GM19099 (cell line): ENCODE results near the gene RHBDD1.

ENCODE experiments used
- POLR2A ChIP-seq: IDR thresholded peaks from 3 replicates; pipeline ENCODE4 v1.6.1; 2011; ENCODE audit warnings: low read depth; ENCODE audit not compliant: insufficient read length; ENCODE audit errors: extremely low read depth

The RHBDD1 gene

DNA sequence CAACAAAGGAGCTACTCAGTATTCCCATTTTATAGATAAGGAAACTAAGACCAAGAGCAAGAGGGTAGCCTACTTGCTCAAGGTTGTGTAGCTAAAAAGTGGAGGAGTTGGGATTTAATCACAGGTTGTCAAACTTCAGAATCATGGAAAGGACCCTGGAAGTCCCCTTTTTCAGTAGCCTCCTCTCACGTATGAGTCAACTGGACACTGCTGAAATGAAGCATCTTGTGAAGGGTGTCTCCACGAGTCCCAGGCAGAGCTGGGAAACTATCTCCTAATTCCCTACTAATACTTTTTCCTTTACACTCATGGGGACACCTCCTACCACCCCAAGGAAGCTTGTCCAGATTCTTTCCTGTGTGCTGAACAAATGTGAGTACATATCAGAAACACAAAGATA is 155.8 kb downstream of the RHBDD1 start:
- TF ChIP-seq POLR2A, result no peak

DNA sequence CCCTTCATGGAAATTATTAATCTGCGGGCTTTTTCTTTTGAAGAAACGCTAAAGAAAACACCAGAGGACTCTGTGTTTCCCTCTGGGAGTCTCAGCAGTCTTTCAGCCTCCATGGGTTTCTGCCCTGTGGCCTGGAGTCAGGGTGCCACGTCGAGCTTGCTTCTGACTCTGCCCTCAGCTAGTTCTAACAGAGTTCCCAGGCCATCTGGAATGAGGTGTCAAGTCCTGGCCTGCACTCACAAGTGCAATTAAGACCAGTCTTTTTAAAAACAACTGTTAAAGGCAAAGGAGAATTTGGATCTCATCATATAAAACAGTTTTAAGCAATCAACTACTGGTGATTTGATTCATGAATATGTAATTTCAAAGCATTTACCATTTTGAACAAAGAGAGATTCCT is 157.3 kb downstream of the RHBDD1 start:
- TF ChIP-seq POLR2A, result no peak

DNA sequence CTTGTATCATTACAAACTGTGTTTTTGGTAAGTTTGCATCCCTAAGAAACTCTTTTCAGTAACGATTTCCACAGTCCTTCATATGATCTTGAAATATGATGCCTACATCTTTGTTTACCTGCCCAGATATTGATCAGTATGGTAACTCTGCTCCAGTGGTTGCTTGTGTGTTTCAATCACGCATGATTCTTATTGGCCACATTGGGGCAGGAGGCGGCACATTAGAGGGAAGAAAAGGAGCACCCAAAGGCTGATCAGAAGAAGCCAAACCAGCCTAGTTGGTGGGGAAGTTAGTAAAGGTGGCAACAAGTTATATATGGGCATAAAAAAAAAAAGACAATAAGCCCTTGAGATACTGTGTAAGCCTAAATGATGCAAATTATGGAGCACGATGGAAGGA is 158.9 kb downstream of the RHBDD1 start:
- TF ChIP-seq POLR2A, result no peak

DNA sequence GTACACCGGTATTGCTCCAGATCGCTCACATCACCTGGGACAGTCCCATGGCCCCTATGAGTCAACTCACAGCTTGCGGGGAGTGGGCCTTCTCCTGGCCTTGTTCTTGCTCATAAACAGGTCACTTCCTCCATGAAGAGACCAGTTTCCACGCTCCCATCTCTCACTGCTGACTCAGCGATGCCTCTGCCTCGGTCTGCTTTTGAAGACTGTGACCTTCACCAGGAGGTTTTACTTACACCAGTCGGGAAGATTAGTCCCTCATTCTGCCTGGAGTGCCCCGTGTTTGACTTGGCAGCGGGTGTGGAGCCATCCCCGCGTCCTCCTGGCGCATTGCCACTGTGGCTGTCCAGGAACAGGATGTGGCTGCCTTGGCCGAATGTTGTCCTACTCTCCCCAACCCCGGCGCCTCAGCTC is 159.8 kb downstream of the RHBDD1 start:
- TF ChIP-seq POLR2A, result no peak

DNA sequence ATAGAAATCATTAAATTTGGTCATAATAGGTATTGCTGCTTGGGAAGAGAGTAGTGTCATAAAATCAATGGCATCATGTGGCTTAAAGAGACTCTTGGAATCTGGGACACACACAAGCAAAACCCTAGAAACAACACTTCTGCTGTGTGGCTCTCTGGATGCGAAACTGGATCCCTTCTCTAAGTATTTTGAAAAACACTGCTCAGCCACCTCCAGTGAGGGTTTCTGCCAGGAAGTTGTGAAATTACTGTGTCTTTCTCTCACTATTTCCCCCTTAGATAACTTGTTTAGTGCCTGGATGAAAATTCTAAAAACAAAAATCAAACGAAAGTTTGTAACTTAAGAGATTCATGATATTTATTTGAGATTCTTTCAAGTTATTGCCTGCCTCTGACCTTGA is 163.8 kb downstream of the RHBDD1 start:
- TF ChIP-seq POLR2A, result no peak

DNA sequence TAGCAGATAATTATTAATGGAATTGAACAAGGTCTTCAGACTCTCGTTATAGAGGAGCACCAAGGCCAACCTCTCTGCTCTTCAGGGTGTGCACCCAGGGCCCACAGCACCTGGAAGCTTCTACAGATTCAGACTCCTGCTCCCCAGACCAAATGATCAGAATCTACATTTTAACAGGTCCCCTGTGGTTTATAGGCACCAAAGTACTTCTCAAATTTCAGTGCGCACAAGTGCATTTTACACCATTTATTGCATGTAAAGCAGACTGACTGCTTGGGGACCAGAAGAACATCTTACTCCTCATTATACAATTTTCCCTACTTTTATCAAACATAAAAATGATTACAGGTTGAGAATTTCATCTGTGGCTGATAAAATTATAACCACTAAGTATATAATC is 164.3 kb downstream of the RHBDD1 start:
- no peak for TF ChIP-seq POLR2A

DNA sequence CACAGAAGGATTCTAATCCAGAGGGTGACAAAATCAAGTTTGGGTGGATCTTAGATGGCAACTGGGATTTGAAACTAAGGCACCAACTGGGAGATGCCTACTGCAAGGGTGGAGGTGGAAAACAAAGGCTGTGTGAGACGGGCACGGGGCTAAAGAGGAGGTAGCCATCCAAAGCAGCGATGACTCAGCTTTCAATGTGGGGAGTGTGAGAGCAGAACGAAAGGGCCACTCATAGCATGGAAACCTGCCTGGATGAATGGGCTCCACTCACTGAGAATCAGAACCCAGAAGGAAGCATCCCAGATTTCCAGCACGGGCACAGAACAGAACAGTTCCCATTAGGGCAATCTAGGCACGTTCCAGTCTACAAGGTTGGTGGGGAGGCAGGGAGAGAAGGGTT is 168.6 kb downstream of the RHBDD1 start:
- no peak for TF ChIP-seq POLR2A

DNA sequence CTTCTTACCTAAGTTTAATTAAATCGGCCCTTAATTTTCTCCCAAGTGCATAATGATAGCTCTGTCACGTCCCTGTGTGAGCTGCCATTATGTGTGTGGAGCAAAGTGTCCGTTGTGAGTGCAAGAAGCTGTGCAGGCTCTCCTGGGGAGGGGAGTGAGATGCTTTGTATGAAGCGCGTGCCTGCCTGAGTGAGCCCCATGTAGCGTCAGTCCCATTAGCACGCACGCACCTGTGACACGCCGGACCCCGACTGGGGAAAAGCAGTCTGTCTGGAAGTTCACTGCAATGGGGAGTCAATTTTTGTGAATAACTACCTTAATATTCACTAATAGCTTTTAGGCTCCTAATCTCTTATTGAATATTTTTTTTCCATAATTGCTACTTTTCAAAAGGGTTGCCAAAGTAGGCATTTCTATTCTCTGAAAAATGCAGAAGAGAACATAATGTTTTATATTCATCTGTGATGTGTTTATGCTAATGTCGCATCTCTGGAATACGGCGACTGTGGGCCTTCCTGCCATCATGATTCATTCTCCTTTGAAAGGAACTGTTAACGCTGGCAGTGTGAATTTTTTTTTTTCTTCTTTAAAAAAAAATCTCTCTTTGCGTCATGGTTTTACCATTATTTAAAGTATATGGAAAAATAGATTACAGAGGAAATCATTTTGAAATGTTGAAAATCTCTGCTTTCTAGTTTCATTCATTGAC is 170.5 kb downstream of the RHBDD1 start:
- no peak for TF ChIP-seq POLR2A

DNA sequence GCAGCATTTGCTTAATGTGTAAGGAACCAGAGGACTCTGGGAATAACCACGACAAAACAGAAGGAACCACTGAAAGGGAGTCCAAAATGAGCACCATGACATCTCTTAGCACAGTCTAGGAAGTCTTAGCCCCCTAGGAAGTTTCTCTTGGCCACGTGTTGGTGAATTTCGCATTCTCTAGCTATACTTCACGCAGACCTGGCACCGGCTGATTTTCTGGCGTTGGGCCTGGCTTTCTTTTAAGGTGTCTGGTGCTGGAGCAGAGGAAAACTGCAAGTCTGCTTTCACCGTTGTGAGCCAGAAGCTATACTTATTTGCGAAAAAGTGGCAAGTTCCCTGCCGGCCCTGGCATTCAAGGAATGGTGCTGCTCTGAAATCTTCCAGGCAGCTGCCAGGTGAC is 171.3 kb downstream of the RHBDD1 start:
- TF ChIP-seq POLR2A, result no peak

DNA sequence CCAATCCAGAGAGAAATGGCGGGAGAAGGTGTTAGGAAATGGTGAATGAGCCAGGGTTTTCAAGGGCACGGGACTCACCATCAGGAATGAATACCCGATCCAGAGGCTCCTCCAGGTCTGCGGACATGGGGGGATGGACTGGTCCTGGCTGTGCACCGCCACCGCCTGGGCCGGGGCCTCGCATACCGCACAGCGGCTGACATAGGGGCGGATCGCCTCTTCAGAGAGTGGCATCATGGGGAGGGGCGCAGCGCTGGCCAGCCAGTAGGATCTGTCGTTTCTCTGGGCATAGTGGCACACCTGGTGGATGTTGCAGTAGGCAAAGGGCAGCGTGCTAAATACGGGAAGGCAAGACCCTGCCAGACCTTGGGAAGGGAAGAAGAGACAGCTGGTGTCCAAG is 172.1 kb downstream of the RHBDD1 start:
- TF ChIP-seq POLR2A, result no peak

DNA sequence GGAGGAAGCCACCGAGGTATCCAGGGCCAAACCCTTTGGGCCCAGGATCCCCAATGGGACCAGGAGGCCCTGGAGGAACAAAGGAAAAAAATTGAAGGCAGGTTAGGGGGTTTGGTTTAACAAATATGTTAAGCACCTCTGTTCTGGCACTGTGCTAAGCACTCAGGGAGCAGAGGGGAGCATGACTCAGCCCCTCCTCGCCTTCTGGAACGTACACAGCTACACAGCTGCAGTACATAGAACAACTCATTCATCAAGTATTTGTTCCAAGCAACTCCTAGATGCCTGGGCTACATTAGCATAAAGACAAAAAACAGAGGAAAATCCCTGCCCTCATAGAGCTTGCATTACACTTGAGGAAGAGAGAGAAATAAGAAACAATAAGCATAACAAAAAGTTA is 174.6 kb downstream of the RHBDD1 start:
- TF ChIP-seq POLR2A, result no peak

DNA sequence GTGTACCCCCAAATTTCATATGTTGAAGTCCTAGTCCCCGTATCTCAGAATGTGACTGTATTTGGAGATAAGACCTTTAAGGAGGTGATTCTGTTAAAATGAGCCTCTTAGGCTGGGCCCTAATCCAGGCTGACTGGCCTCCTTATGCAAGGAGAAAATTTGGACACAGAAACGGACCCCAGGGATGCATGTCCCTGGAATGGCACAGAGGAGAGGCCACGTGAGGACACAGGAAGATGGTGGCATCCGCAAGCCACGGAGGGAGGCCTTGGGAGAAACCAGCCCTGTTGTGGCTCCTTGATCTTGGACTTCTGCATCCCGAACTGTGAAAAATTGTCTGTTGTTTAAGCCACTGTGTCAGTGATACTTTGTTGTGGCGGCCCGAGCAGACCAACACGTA is 177.5 kb downstream of the RHBDD1 start:
- no peak for TF ChIP-seq POLR2A

DNA sequence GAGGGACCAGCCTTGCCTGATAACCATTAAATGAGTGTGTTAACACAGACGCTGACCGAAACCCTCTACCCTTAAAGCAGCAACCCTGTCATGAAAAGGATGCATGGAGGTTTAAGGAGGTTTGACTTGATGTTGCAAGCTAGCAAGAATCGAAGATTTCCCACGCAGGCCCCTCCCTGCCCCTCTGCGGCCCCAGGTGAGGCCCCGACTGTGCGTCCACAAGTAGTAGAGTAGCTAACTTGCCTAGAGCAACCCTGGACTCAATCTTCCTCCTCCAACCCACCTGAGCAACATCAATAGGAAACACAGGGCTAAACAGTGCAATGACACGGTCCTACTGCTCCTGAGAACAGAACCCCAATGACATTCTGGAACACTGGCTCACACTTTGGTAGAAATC is 178.0 kb downstream of the RHBDD1 start:
- no peak for TF ChIP-seq POLR2A

DNA sequence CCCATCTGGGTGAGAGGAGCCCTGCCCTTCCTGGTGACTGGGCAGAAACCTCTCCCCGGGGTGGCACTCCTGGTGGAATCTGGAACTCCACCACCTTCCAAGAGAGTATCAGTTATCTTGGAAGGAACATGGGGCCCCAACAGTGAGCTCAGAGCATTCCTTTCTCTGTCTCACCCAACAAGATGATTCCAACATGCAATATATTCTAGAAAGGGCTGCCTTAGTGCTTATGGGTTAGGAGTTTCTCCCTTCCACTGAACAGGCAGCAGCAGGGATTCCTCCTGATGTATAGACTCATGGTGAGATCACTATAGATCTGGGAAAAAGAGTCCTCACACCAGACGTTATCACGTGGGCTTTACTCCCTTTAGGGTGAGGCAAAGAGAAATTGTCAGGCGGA is 181.0 kb downstream of the RHBDD1 start:
- TF ChIP-seq POLR2A, result no peak

DNA sequence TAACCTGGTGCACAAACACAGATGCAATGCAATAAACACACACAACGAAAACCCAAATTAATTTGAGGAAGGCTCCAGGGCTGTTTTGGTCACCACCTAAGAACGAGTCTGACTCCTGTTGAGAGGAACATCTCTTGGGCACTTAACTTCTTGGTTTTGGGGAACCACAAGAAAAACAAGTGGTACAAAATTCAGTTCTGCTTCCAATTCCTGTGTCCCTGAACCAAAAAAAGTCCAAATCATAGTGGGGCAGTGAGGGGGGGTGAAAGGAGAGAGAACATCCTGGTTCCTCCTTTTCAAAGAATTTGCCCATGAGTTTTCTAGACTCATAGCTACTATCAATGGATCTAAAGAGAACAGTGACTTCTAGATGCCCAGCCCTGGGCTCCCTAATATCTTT is 184.6 kb downstream of the RHBDD1 start:
- TF ChIP-seq POLR2A, result no peak

DNA sequence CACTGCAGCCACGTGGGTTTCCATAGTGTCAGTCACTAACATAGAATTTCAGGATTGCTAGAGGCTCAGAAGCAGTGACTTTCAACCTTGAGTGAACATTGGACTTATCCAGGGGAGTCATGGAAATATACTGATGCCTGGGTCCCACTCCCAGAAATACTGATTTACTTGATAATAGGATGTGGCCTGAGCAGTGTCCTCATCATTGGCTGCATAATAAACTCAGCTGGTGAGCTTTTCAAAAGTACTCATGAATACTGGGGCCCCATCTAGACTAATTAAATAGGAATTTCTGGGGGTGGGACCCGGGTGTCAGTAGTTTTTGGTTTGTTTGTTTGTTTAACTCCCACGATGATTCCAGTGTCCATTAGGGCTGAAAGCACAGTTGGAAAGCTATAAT is 186.8 kb downstream of the RHBDD1 start:
- no peak for TF ChIP-seq POLR2A

DNA sequence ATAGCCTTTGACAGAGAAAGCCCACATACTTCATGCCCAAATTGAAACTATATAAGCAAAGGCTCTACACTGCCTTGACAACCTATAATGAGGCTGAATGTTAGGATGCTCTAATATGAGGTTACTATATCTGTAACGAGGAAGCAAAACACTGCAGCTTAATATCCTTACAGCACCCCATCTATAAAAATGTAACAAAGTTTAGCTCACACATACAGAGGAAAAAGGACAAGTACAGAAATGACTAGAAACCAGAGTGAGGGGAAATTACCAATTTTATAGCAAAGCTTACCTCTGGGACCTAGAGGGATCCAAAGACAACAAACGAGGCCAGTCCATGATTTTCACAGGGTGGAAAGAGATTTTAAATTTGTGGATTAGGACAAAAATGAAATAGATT is 189.7 kb downstream of the RHBDD1 start:
- no peak for TF ChIP-seq POLR2A
